HL-60 (cell line): ENCODE results near the gene NPHP4.

ENCODE experiments used
- CTCF ChIP-seq: IDR thresholded peaks from one replicate; pipeline ENCODE4 v1.5.1; 2011; ENCODE audit warnings: low read length, control low read depth, inconsistent platforms; ENCODE audit not compliant: insufficient read depth
- SPI1 ChIP-seq: IDR thresholded peaks from 2 replicates; pipeline ENCODE4 v1.6.1; 2012; ENCODE audit warnings: low read depth, mild to moderate bottlenecking, borderline replicate concordance

GRCh38 chr1:5947978-5948680 lies 44.1 kb downstream of the NPHP4 start:
- TF ChIP-seq CTCF (no peak), SPI1 (no peak)
